H1 (cell line): ENCODE measurements around the gene ZMIZ1. TPM values are rescaled to one million over a fixed set of nuclear protein-coding genes. Genes with fewer than 3 reads are reported as not detected.
A peak's percentile ranks its signal among the peaks of the same experiment; 100 is the strongest.

ENCODE experiments used
- CTCF ChIA-PET: fragments of 300-600 bp; sonication (Branson Sonifier 250); formaldehyde crosslinking; loops from one replicate; lab custom pipeline; 2021; ENCODE audit not compliant: partially characterized antibody; lab: Charles Lee
- POLR2A ChIA-PET: fragments of 300-600 bp; sonication (Branson Sonifier 250); formaldehyde crosslinking; loops from one replicate; lab custom pipeline; 2021; ENCODE audit warnings: inconsistent platforms; ENCODE audit not compliant: partially characterized antibody; lab: Charles Lee
- DNase-seq, 2 experiments: peaks; one replicate each; pipeline versions ENCODE4 v3.0.0 to v3.0.0-alpha.2; 2010 to 2022; ENCODE audit warnings: low spot score in 2 of 2, low read depth in 1 of 2, mixed read lengths in 1 of 2
- FAIRE-seq: peaks from 2 replicates; lab custom pipeline; 2011; peaks lifted over from hg19 to GRCh38; lab: Jason Lieb, UNC
- H2AFZ ChIP-seq: 2 replicates; pipeline ENCODE4 v1.8.1; 2012; ENCODE audit warnings: low read length, inconsistent platforms
- H2AK5ac ChIP-seq: 2 replicates; pipeline ENCODE4 v1.6.1; 2013; ENCODE audit warnings: low read depth, low read length
- H2BK120ac ChIP-seq: replicated peaks from 2 replicates; pipeline ENCODE3; 2013; ENCODE audit warnings: low read depth, low read length, inconsistent platforms
- H2BK12ac ChIP-seq: 2 replicates; pipeline ENCODE4 v1.6.1; 2013; ENCODE audit warnings: low read depth, low read length
- H2BK15ac ChIP-seq: 2 replicates; pipeline ENCODE4 v1.6.1; 2013; ENCODE audit warnings: low read length
- H2BK20ac ChIP-seq: 2 replicates; pipeline ENCODE4 v1.6.1; 2013; ENCODE audit warnings: low read length
- H2BK5ac ChIP-seq: 2 replicates; pipeline ENCODE4 v1.6.1; 2013; ENCODE audit warnings: low read depth, low read length
- H3K14ac ChIP-seq: 2 replicates; pipeline ENCODE4 v1.6.1; 2013; ENCODE audit warnings: inconsistent platforms; ENCODE audit not compliant: insufficient read length
- H3K18ac ChIP-seq: 2 replicates; pipeline ENCODE4 v1.6.1; 2013; ENCODE audit warnings: low read length; ENCODE audit errors: extremely low read depth
- H3K23ac ChIP-seq: 2 replicates; pipeline ENCODE4 v1.6.1; 2013; ENCODE audit warnings: inconsistent platforms; ENCODE audit not compliant: insufficient read length
- H3K23me2 ChIP-seq: 2 replicates; pipeline ENCODE4 v1.6.1; 2013; ENCODE audit warnings: low read depth, low read length
- H3K27ac ChIP-seq: 2 replicates; pipeline ENCODE4 v1.6.1; 2011; ENCODE audit warnings: low read depth, low read length, inconsistent platforms
- H3K27me3 ChIP-seq, 4 experiments: replicated peaks in 1 of 4; 1 replicate in 1 of 4; 2 replicates in 3 of 4; pipeline versions ENCODE4 v1.6.1 to v1.8.1; 2011 to 2013; ENCODE audit warnings: low read length in 3 of 4, mild to moderate bottlenecking in 3 of 4, inconsistent platforms in 2 of 4, mixed read lengths in 2 of 4, moderate library complexity in 1 of 4; ENCODE audit not compliant: control insufficient read depth in 3 of 4, insufficient read depth in 3 of 4; ENCODE audit errors: extremely low read depth in 1 of 4
- H3K36me3 ChIP-seq, 4 experiments: 2 replicates each; pipeline versions ENCODE4 v1.6.1 to v1.8.1; 2011 to 2013; ENCODE audit warnings: mild to moderate bottlenecking in 4 of 4, low read length in 3 of 4, moderate library complexity in 2 of 4, control low read depth in 1 of 4, inconsistent platforms in 1 of 4; ENCODE audit not compliant: insufficient read depth in 4 of 4, control insufficient read depth in 2 of 4
- H3K4ac ChIP-seq: replicated peaks from 2 replicates; pipeline ENCODE3; 2013; ENCODE audit warnings: low read length, low read depth, mixed read lengths, inconsistent platforms; ENCODE audit not compliant: insufficient read length
- H3K4me1 ChIP-seq, 4 experiments: replicated peaks in 1 of 4; 1 replicate in 1 of 4; 2 replicates in 3 of 4; pipeline versions ENCODE4 v1.6.1 to v1.8.1; 2011 to 2013; ENCODE audit warnings: low read length in 3 of 4, inconsistent platforms in 2 of 4, mixed read lengths in 1 of 4; ENCODE audit not compliant: insufficient read depth in 4 of 4, control insufficient read depth in 3 of 4
- H3K4me2 ChIP-seq, 2 experiments: 2 replicates each; pipeline versions ENCODE4 v1.6.1 to v1.8.1; 2011 to 2013; ENCODE audit warnings: low read depth in 2 of 2, low read length in 2 of 2, control low read depth in 1 of 2, inconsistent platforms in 1 of 2, mild to moderate bottlenecking in 1 of 2; ENCODE audit not compliant: insufficient read depth in 1 of 2
- H3K4me3 ChIP-seq, 4 experiments: fragments of 200-600, 300-600 bp in 1 of 4; sonication (generic), shearing (Covaris generic), sonication (Bioruptor Twin) in 1 of 4; 2 replicates each; pipeline versions ENCODE4 v1.5.1 to v1.8.1; 2011 to 2016; ENCODE audit warnings: low read length in 4 of 4, low read depth in 3 of 4, control low read depth in 2 of 4, inconsistent platforms in 2 of 4, mild to moderate bottlenecking in 2 of 4, mixed read lengths in 1 of 4, moderate library complexity in 1 of 4; ENCODE audit not compliant: insufficient read depth in 2 of 4; ENCODE audit errors: extremely low read depth in 1 of 4
- H3K56ac ChIP-seq: replicated peaks from 2 replicates; pipeline ENCODE3; 2013; ENCODE audit warnings: low read depth, mild to moderate bottlenecking, mixed read lengths, low read length, inconsistent platforms; ENCODE audit not compliant: insufficient read length
- H3K79me1 ChIP-seq: 2 replicates; pipeline ENCODE4 v1.6.1; 2013; ENCODE audit warnings: low read depth, low read length, control low read depth
- H3K79me2 ChIP-seq, 2 experiments: 2 replicates each; pipeline versions ENCODE4 v1.6.1 to v1.8.1; 2012 to 2013; ENCODE audit warnings: low read length in 2 of 2, mild to moderate bottlenecking in 2 of 2, inconsistent platforms in 1 of 2; ENCODE audit not compliant: insufficient read depth in 2 of 2, control insufficient read depth in 1 of 2
- H3K9ac ChIP-seq, 4 experiments: replicated peaks in 1 of 4; 1 replicate in 1 of 4; 2 replicates in 3 of 4; pipeline versions ENCODE4 v1.6.1 to v1.8.1; 2011 to 2013; ENCODE audit warnings: low read depth in 3 of 4, low read length in 3 of 4, control low read depth in 2 of 4, mild to moderate bottlenecking in 2 of 4, moderate library complexity in 2 of 4, inconsistent platforms in 1 of 4; ENCODE audit errors: extremely low read depth in 1 of 4
- H3K9me3 ChIP-seq, 2 experiments: 2 replicates each; pipeline versions ENCODE4 v1.6.1 to v1.8.1; 2012 to 2013; ENCODE audit warnings: mild to moderate bottlenecking in 2 of 2, moderate library complexity in 2 of 2, control low read depth in 1 of 2, inconsistent platforms in 1 of 2, low read depth in 1 of 2, low read length in 1 of 2, mixed read lengths in 1 of 2; ENCODE audit not compliant: insufficient read depth in 2 of 2
- H4K20me1 ChIP-seq, 2 experiments: replicated peaks in 1 of 2; 2 replicates each; pipeline versions ENCODE3 to v1.8.1; 2011 to 2013; ENCODE audit warnings: inconsistent platforms in 2 of 2, low read length in 2 of 2, mild to moderate bottlenecking in 1 of 2; ENCODE audit not compliant: insufficient read depth in 2 of 2, control insufficient read depth in 1 of 2
- H4K5ac ChIP-seq: 2 replicates; pipeline ENCODE4 v1.6.1; 2013; ENCODE audit warnings: low read length, low read depth, mixed read lengths, inconsistent platforms; ENCODE audit not compliant: insufficient read length
- H4K8ac ChIP-seq: 2 replicates; pipeline ENCODE4 v1.8.0; 2013; ENCODE audit warnings: mild to moderate bottlenecking, moderate library complexity, low read length, inconsistent platforms; ENCODE audit not compliant: insufficient read depth; ENCODE audit errors: extremely low read depth
- H4K91ac ChIP-seq: replicated peaks from 2 replicates; pipeline ENCODE3; 2013; ENCODE audit warnings: low read length, mixed read lengths, inconsistent platforms; ENCODE audit not compliant: insufficient read length
- ATF3 ChIP-seq: IDR thresholded peaks from 2 replicates; pipeline ENCODE4 v1.6.1; 2011; ENCODE audit warnings: low read depth, mild to moderate bottlenecking, low read length; ENCODE audit not compliant: insufficient read depth
- BRCA1 ChIP-seq: IDR thresholded peaks from 2 replicates; pipeline ENCODE4 v1.6.1; 2012; ENCODE audit warnings: low read depth, low read length, improper control_type of control experiment
- CBX5 ChIP-seq: fragments of 300-800, 300-1000 bp; sonication (generic); IDR thresholded peaks from 2 replicates; pipeline ENCODE4 v1.7.1; 2016; ENCODE audit warnings: antibody characterized with exemption, low read length, low read depth
- GABPA ChIP-seq: IDR thresholded peaks from 2 replicates; pipeline ENCODE4 v1.6.1; 2011; ENCODE audit warnings: mild to moderate bottlenecking, low read length, moderate library complexity, borderline replicate concordance; ENCODE audit not compliant: insufficient read depth
- JUND ChIP-seq: IDR thresholded peaks from 2 replicates; pipeline ENCODE4 v1.6.1; 2011; ENCODE audit warnings: mild to moderate bottlenecking, improper control_type of control experiment, low read length
- NRF1 ChIP-seq: IDR thresholded peaks from 2 replicates; pipeline ENCODE4 v1.6.1; 2011; ENCODE audit warnings: mild to moderate bottlenecking, low read depth, low read length, improper control_type of control experiment
- PHF8 ChIP-seq: fragments of 200-600 bp; sonication (generic); conservative IDR thresholded peaks from 2 replicates; pipeline ENCODE4 v1.7.1; 2012; ENCODE audit warnings: low read depth, mild to moderate bottlenecking, inconsistent platforms, low read length, moderate library complexity
- POLR2AphosphoS5 ChIP-seq: IDR thresholded peaks from 2 replicates; pipeline ENCODE4 v1.6.1; 2011; ENCODE audit warnings: low read depth, low read length
- TAF1 ChIP-seq: IDR thresholded peaks from 2 replicates; pipeline ENCODE4 v1.6.1; 2011; ENCODE audit warnings: mild to moderate bottlenecking, low read depth, low read length
- WGBS, 2 experiments: shearing (Covaris generic) in 1 of 2; methylation state at CpG; one replicate each; pipeline versions ENCODE4 v1.1.6 to v1.1.7; 2013 to 2015; ENCODE audit warnings: low lambda C conversion rate in 2 of 2, mixed read lengths in 2 of 2, inconsistent platforms in 1 of 2, low coverage in 1 of 2, missing lambda C conversion rate in 1 of 2; ENCODE audit not compliant: insufficient replicate concordance in 2 of 2, insufficient coverage in 1 of 2, insufficient read length in 1 of 2; ENCODE audit errors: extremely low coverage in 1 of 2, missing lambda C conversion rate in 1 of 2; 5-methylcytosine and 5-hydroxymethylcytosine counted together
- polyA plus RNA-seq, 7 experiments: library from polyadenylated mRNA; depleted of rRNA in 3 of 7; stranded (reverse) in 5 of 7; unstranded in 2 of 7; fragments of >200 nt in 5 of 7; fragments of 200-250 nt in 2 of 7; gene quantifications; 1 replicate in 5 of 7; 2 replicates in 1 of 7; 4 replicates in 1 of 7; pipeline versions ENCODE4 v1.2.1 to v1.2.3, GENCODE V29; 2011 to 2013; ENCODE audit warnings: missing spikeins in 2 of 7, mixed read lengths in 2 of 7
- total RNA-seq: library from RNA; stranded (reverse); fragmentation: NEBNext Ultra II Directional; extraction: Animal tissue kit (Norgen Biotek cat#: 25700); gene quantifications from 2 replicates; pipeline ENCODE4 v1.2.1, GENCODE V29; 2021

The ZMIZ1 gene
- total and polyA plus RNA-seq, 2 of the 8 experiments (the other 6 are each of a cell fraction or from before 2014, with no cell fraction given), result 8.1 to 28.0 TPM

GRCh38 chr10:79166312-79166721 is 97.6 kb downstream of the ZMIZ1 start:
- 79% methylated on average over 7 of the region's 7 CpGs; no CpG with 5 or more reads in 1 of the 2 experiments for WGBS, 2 experiments
- H3K14ac ChIP-seq, result no peak overlapping the region
- no peak for DNase-seq
- H3K23ac ChIP-seq, result no peak overlapping the region
- H2BK5ac ChIP-seq, result peak overlapping the region; percentile 78; the same call in 1 of the 2 replicates
- no peak overlapping the region for H3K18ac ChIP-seq
- ChIA-PET CTCF (interaction anchor here (0.9 to 32.0 kb wide), 6 partner anchors 9 to 42 kb away, joined by 3 to 396 read pairs (median 11); no protein-coding TSS in a partner anchor), POLR2A (interaction anchor here (1.5 kb wide), 1 partner anchor 10 kb away, joined by 5 read pairs; no protein-coding TSS in a partner anchor)
- no peak overlapping the region for H3K4me3 ChIP-seq
- H3K4me2 ChIP-seq, result no peak overlapping the region
- no peak overlapping the region for H2BK120ac ChIP-seq
- H2AFZ ChIP-seq, result no peak overlapping the region
- peak overlapping the region; percentile 11; the same call in 1 of the 2 replicates for H4K8ac ChIP-seq
- no peak overlapping the region for H4K91ac ChIP-seq
- H3K36me3 ChIP-seq, result no peaks in the 10 kb centered on the region; a peak in 3 of 8 replicates
- H3K4ac ChIP-seq, result no peak overlapping the region
- TF ChIP-seq POLR2AphosphoS5 (no peak), BRCA1 (no peak), TAF1 (no peak), GABPA (no peak), CBX5 (no peak), JUND (no peak), PHF8 (no peak), ATF3 (no peak), NRF1 (no peak)
- no peak overlapping the region for H2BK12ac ChIP-seq
- no peaks in the 10 kb centered on the region for H3K9me3 ChIP-seq
- no peak overlapping the region for H3K9ac ChIP-seq
- no peak for FAIRE-seq
- no peak overlapping the region for H2BK15ac ChIP-seq
- peaks cover 2% of the 10 kb centered on the region; the same call in 1 of the 2 replicates for H3K79me1 ChIP-seq
- no peaks in the 10 kb centered on the region for H3K23me2 ChIP-seq
- 0 out of 2 replicates have a peak overlapping the region, but pooled peaks have one; percentile 24 for H2AK5ac ChIP-seq
- H3K56ac ChIP-seq, result no peak overlapping the region
- no peaks in the 10 kb centered on the region; a peak in 1 of 7 replicates for H3K27me3 ChIP-seq
- no peak overlapping the region for H4K5ac ChIP-seq
- peaks cover 2 to 27% of the 10 kb centered on the region in 2 experiments for H4K20me1 ChIP-seq
- H3K79me2 ChIP-seq, result peaks cover 0 to 3% of the 10 kb centered on the region in 2 experiments; a peak in 1 of 4 replicates
- H3K4me1 ChIP-seq, result peaks cover 0 to 21% (median 8%) of the 10 kb centered on the region in 4 experiments; a peak in 6 of 7 replicates
- no peak overlapping the region for H2BK20ac ChIP-seq
- no peak overlapping the region for H3K27ac ChIP-seq
